Brain microvascular endothelial cell (primary cell): ENCODE data around the gene TOR1AIP1.

Source experiments
- DNase-seq: peaks from one replicate; pipeline ENCODE4 v3.0.0-alpha.2; 2020
- H3K27ac ChIP-seq: fragments of 250-450 bp; sonication (Bioruptor Pico); 2 replicates; pipeline ENCODE4 v1.5.1; 2020; ENCODE audit warnings: mild to moderate bottlenecking, moderate library complexity
- H3K27me3 ChIP-seq: fragments of 250-450 bp; sonication (Bioruptor Pico); replicated peaks from 2 replicates; pipeline ENCODE4 v1.5.1; 2020; ENCODE audit warnings: mild to moderate bottlenecking
- H3K36me3 ChIP-seq: fragments of 250-450 bp; sonication (Bioruptor Pico); replicated peaks from 2 replicates; pipeline ENCODE4 v1.5.1; 2020; ENCODE audit warnings: mild to moderate bottlenecking
- H3K4me3 ChIP-seq: 2 replicates; pipeline ENCODE4 v1.5.1; 2011; ENCODE audit warnings: low read depth, mild to moderate bottlenecking, control low read depth, low read length, moderate library complexity
- CTCF ChIP-seq: IDR thresholded peaks from 2 replicates; pipeline ENCODE4 v1.5.1; 2011; ENCODE audit warnings: low read depth, mild to moderate bottlenecking, moderate library complexity, low read length, control low read depth, inconsistent platforms; ENCODE audit errors: missing control alignments
- in situ Hi-C: cut with HindIII; loops from 2 replicates; pipeline ENCODE4 v1.10.0; 2017; ENCODE audit warnings: low sequenced_read_pairs, low pct_ligation_motif_present

TOR1AIP1 gene

GRCh38 chr1:179917601-179918429, 35.7 kb downstream of the TOR1AIP1 start:
- peaks cover 33% of the 10 kb centered on the region for H3K36me3 ChIP-seq
- no peaks in the 10 kb centered on the region for H3K27me3 ChIP-seq
- no peak overlapping the region for H3K27ac ChIP-seq
- no peak for DNase-seq
- no peak overlapping the region for H3K4me3 ChIP-seq
- in situ Hi-C loops: no loop called here
- no peak for TF ChIP-seq CTCF

- no peaks in the 10 kb centered on the region for H3K27me3 ChIP-seq
- TF ChIP-seq CTCF: no peak
- DNase-seq: no peak
- H3K27ac ChIP-seq: no peak overlapping the region
- peaks cover 21% of the 10 kb centered on the region for H3K36me3 ChIP-seq
- no peak overlapping the region for H3K4me3 ChIP-seq
- in situ Hi-C loops: no loop called here
These were observed 39.4 kb downstream of the TOR1AIP1 start for GRCh38 chr1:179921472-179921871.

- in situ Hi-C loops: no loop called here
- H3K4me3 ChIP-seq: no peak overlapping the region
- DNase-seq: no peak
These were observed 40.1 kb downstream of the TOR1AIP1 start for GRCh38 chr1:179921981-179922872.

GRCh38 chr1:179923029-179923428, 40.9 kb downstream of the TOR1AIP1 start:
- no peak for TF ChIP-seq CTCF
- H3K4me3 ChIP-seq: no peak overlapping the region
- no peak overlapping the region for H3K27ac ChIP-seq
- in situ Hi-C loops: no loop called here
- H3K27me3 ChIP-seq: no peaks in the 10 kb centered on the region
- peaks cover 12% of the 10 kb centered on the region for H3K36me3 ChIP-seq
- no peak for DNase-seq

More at GRCh38 chr1:179921981-179922872, 40.1 kb downstream of the TOR1AIP1 start:
- H3K27me3 ChIP-seq: no peaks in the 10 kb centered on the region
- TF ChIP-seq CTCF: no peak
- H3K36me3 ChIP-seq: peaks cover 20% of the 10 kb centered on the region
- no peak overlapping the region for H3K27ac ChIP-seq

GRCh38 chr1:179924268-179924667, 42.2 kb downstream of the TOR1AIP1 start:
- in situ Hi-C loops: no loop called here
- H3K36me3 ChIP-seq: peaks cover 1% of the 10 kb centered on the region
- DNase-seq: no peak
- TF ChIP-seq CTCF: no peak
- H3K4me3 ChIP-seq: no peak overlapping the region
- H3K27ac ChIP-seq: no peak overlapping the region
- H3K27me3 ChIP-seq: no peaks in the 10 kb centered on the region
